NCI-H774 (cell line): ENCODE measurements around the gene BCL6.

ENCODE experiments used
- DNase-seq: peaks from one replicate; lab custom pipeline; 2025; lab: John Stamatoyannopoulos, UW

The BCL6 gene

DNA sequence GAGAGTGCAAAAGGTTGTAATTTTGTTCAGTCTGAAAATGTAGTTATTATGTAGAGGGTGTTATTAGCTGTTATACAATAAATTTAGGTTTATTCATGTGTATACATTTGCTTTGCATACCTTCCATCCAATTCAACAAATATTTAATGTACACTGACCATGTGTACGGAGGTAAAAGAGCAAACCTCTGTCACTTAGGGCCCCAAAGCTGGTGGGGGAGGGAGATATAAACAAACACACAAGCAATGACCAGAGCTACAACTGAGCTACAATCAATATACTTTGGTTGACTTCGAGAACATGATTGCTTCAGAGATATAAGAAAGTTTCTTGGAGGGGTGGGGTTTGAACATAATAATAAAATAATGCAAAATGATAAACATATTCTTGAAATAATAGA, 17.5 kb upstream of the BCL6 start:
- DNase-seq, result no peak

DNA sequence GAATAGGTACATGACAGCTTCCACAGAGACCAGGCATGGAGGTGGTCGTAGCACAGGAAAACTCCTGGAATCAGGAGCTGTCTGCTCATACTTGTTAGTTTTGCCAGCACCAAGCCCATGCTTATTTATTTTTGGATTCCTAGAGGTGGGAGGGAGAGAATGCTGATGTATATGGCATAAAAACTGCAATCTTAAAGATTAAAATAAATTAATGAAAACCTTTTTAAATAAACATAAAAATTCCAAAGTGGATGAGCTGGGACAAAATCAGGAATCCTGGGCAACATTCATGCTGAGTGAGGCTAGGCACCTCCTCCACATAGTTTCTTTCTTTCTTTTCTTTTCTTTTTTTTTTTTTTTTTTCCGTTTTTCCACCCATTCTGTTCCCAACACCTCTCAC, 14.3 kb upstream of the BCL6 start:
- no peak for DNase-seq

DNA sequence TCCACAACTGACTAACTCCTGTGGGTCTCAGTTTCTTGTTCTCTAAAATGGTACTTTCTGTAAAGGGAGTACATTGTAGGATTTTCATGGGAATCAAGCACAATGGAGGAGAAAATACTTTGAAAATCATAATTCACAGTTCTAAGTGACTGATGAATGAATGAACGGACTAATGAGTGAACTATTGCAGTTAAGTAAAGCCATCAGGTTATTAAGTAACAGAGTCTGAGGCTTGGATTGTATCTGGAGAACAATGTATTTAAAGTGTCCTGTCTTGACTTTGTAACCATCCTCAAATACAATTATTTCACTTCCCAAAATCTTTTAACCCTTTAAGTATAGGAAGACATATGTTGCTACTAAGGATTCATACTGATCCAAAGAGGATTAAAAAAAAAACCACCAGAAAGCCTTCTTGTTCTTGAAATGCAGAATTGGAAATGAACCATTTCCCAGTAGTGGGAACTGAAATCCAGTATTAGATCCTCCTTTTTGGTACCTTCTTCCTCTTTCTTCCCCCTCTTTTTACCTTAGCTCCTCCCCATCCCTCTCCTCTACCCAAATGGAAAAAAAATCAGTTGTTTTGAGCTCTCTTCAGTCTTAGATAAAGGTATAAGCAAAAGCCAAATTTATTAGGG, 13.2 kb upstream of the BCL6 start:
- DNase-seq, result no peak

DNA sequence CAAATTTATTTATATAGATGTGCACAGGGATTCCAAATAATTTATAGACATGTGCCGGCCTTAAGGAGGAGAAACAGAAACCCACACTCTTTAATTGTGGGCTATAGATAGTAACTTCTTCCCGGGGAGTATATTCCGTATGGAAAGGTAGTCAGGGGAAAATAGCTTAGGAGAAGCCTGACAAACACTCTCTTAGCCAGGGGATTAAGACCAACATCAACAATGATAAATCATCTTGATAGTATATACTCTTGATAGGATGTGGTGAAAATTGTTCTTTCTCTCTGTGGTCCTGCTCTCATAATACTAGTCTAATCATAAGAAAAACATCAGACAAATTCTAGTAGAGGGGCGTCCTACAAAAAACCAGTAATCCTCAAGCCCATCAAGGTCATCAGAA, 8.2 kb upstream of the BCL6 start:
- DNase-seq, result no peak

DNA sequence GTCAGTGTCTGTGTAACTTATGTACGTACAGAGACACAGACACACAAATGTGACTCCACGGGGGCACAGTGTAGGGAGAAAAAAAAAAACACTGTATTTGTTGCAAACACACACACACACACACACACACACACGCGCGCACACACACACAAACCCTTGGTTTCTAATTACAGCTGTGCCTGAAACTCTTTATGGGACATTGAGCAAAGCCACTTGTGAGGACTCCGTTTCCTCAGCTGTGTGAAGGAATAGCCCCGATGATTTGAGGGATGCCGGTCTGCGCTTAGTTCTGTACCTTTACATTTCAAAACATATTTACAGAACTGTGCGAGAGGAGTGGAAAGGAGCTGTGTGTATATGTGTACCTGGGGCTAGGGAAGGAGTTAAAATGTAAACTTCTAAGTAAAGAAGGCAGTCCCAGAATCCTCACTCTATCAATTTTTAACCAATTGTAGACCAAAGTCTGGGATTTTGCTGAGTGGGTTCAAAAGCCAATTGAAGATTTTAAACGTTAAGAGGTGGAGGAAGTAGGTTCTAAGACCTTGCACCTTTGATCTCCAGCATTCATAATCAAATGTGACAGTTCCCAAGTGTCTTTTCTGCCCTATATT, 5.3 kb upstream of the BCL6 start:
- DNase-seq, result peak; percentile 67

DNA sequence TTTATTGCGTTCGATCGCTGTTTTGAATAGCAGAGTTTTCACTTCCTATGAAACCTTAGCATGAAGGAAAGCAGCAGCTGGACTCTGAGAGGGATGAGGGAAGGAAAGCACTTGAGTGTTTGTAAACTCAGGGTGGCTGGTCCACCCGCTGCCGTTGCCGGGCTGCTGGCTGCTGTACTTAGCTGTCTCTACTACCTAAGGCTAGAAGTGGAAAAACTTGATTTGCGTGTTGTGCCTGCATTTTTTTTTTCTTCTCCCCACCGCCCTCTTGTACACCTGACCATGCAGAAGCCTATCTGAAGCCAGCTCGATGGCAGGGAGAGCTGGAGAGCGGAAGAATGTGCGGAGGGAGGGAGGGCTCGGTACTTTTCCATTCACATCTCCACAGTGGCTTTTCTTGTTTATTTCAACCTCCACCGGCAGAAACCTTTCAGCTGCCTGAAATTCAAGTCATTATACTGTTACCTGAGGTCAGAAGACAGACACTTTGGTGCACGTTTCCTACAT, 4.8 kb upstream of the BCL6 start:
- DNase-seq, result peak; percentile 89

DNA sequence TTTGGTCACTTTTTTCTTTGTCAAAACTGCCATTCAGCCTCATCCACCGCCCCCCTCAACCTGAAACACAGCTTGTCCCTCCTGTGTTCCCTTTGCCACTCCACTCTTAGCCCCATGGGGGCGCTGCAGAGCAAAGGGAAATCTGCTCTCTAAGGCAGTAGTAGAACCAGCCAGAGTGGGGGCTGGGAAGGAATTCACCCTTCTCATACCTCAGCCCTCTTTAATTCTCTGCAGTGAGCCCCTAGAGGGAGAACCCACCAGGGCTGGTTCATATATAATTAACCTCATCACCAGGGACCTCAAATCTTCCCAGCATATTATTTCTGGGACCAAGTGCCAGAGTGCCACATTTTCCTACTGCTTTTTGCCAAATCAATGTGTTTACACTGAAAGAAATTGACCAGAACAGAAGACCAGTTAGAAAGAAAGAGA, 2.8 kb upstream of the BCL6 start:
- peak; percentile 93 for DNase-seq

DNA sequence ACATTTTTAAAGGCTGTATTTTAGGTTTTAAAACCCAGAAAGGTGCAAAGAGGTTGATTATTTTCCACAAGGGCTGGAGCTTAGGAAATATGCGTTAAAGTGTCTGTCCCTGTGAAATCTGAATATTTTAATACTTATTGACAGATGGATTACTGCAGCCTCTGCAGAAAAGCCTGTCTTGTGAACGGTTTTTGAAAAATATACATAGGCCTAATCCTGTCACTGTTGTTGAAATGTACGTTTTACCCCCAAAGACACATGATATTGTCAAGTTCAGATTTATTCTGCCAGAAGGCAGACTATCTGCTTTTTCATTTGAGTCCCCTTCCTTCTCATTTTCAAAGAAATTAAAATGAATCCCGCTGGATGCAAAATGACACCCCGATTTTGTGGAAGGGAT, 2.2 kb upstream of the BCL6 start:
- no peak for DNase-seq

DNA sequence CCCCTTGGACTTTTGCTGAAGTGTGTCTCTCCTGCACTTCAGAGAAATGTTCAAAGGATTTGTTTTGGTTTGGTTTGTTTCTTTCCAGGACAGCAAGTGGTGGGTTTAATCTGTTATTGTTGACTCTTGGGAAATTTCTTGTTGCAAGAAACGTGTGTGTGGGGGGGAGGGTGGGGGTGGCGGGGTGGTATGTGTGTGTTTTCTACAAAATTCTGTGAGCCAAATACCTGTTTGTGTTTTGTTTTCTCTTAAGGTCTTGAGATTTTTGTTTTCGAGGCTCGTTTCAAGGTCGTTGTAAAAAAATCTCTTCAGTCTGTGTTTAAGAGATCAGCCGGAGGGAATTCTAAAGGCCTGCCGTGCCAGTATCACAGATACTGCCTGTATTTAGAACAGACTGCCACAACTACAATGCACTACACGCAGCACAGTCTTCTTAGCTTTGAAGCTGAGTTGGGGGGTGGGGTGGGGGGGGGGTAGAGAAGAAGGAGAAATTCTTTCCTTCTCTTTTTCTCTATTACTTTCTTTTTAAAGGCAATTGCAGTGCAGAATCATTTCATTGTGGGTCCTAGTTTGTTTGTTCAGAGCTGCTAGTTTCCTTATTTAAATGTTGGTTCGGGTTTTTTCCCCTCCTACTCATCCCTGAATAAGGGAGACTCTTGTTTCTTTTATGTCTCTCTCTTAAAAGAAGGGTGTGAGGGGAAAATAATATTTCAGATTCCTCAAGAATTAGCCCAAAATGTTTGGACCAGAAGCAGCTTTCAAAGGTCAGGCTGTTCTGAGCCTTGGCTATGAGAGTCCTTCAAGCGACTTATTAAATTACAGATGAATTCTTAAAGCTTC, 1.4 kb upstream of the BCL6 start:
- no peak for DNase-seq

DNA sequence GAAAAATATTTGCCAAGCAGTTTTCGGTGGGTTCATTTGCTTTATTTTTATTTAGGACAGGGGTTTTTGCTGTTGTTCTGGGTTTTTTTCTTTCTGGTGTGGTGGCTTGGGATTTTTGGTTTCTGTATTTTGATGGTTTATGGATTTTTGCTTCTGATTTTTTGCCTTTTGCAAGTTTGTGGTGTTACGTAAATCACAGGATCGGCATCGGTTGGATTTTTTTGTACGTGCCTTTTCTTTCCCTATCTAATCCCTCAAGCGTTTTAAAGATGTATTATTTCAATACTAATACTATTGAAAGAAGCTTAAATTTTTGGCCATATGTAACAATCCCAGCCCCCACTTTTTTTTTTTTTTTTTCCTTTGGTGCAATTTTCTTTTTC, 782 bp upstream of the BCL6 start:
- no peak for DNase-seq

DNA sequence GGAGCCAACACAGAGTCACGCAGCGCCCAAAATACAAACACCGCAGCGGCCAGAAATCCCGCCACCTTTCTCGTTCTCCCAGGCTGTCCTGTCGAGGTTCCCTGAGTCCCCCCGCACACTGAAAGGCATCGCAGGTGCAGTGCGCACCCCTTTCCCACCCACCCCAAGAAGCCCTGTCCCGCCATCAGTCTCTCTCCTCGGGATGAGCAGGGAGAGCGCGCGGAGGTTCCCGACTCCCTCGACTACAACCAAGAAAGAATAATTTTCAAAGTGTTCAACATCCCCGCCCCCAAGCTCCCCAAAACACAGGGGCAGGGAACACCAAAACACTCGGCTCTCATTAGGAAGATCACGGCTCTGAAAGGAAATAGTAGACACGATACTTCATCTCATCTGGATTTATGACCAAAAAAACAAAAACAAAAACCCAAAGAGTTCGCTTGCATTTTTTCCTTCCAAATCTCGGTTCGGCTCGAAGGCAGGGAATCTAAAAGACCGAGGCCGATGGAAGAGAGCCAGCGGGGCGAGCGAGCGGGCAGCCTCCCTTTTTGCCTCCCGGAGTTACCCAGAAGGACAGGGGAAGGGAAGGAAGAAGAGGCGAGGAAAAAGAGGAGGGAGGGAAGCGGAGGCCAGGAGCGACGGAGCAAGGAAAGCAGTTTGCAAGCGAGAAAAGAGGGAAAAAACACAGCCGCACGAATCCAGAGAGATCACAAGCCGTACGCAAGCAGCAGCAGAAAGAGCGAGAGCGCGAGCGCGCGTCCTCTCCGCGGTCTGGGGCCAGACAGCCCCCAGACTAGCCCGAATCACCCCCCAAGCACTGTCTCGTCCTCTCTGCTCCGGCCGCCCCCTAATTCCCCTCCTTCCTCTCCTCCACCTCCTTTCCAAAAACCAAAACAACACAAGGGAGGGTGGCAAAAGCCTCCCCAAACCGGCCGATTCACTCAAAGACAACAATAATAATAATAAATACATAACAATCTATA, 808 bp downstream of the BCL6 start:
- peak; percentile 50 for DNase-seq

DNA sequence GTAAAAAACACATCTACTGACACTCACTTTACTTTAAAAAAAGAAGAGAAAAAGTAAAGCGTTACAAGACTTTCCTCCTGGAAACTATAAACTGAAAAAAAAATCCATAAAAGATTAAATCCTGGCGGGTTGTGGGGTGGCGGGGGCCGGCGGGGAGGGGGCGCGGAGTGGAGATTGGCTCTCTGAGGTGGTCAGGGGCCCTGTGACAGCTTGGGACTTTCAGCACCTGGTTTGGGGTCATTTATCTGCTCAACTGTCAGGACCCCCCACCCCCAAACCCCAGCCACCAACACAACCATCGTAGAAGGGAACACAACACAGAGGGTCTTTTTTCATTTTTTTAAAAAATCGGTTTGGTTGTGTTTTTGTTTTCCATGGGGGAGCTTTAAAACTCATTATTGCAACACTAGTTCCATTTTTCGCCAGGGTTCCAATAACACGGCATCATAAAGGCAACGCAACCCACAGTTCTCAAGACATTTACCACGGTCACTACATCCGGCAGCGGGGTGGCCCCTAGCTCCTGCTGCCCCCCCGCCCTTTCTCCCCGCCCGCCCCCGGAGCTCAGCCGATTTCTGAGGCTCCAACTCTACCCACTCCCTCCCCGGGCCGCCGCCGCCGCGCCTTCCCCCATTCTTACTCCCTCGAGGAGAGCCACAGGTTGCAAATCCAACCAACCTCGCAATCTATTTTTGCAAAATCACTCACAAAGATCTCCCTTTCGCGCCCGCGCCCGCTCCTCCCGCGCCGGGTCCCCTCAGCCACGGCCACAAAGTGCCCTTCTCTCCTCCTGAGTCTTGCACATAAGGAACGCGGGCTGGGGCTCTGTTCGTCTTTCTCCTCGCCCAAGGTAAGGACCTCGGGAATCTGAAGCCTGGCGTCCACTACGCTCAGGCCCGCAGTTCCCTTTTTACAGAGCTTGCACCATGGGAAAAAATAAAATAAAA, 1.8 kb downstream of the BCL6 start:
- DNase-seq, result peak; percentile 33

DNA sequence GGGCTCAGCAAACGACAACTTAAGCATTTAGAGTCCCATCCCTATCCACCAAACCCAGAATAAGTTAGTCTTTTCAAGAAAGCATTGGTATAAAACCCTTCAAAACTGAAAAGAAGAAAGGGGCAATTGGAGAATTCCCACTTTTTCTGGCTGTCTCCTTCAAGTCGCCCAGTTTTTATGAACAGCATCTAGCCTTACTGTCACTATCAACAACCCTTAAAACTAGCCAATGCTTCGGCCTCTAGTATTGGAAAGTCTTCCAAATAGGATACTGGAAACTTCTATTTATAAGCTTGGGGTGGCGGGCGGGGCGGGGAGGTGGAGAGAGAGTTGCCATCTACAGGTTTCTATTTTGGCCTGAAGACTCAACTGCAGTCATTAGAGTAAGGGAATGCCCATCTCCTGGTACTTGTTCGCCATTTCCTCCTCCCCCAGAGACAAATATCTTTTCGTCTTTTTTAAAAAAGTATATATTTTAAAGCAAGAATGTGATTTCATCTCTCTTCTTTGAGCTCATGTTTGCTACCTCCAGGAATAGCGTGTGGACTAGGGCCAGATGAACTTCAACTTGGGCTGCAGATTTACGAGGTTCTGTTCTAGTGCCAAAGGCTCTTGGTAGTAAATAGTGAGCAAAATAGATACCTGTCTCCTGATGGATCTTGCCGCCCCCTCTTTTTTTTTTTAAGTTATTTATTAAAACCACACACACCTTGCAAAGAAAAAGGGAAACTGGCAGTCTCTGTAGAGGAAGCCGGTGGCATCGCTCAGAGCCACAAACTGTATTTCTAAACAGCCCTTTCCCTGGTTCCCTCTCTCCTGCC, 2.7 kb downstream of the BCL6 start:
- no peak for DNase-seq

DNA sequence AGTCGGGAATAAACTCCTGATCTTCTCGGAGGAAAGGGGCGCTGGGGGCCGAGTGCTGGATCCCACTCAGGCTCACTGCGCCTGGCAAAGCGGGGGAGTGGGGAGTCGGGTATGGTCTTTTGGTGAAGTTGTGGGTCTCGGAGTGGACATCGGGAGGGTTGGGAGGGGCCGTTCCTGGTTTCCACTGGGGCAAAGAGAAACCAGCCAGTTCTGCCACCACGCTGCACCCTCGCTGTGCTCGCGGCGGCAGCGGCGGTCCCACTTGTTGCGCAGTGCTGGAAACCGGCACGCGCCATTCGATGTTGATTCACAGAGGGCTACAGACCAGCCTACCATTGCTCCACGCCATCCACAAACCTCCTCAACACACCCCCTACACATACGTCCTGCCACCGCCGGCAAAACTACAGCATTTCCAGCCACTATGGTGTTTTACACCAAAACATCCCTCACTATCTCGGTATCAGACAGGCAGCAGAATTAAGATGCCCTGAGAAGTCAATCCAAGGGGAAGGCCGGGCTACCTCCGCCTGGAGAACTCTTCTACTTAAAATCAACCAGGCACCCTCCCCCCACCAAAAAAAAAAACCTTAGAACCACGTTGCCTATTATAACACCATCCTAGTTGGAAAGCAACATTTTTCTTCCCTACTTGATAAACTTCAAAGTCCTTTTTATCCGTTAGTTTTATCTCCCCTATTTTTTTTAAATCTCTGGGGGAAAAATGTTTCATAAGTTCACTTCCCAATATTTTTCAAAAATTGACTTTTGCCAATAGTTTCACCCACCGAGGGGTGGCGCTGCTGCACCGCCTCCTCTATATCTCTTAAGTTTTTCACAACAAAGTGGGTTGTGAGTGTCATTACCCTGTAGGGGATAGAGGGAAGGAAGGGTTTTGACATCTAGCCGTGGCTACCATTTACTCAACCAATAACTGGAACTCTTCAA, 3.6 kb downstream of the BCL6 start:
- peak; percentile 81 for DNase-seq

DNA sequence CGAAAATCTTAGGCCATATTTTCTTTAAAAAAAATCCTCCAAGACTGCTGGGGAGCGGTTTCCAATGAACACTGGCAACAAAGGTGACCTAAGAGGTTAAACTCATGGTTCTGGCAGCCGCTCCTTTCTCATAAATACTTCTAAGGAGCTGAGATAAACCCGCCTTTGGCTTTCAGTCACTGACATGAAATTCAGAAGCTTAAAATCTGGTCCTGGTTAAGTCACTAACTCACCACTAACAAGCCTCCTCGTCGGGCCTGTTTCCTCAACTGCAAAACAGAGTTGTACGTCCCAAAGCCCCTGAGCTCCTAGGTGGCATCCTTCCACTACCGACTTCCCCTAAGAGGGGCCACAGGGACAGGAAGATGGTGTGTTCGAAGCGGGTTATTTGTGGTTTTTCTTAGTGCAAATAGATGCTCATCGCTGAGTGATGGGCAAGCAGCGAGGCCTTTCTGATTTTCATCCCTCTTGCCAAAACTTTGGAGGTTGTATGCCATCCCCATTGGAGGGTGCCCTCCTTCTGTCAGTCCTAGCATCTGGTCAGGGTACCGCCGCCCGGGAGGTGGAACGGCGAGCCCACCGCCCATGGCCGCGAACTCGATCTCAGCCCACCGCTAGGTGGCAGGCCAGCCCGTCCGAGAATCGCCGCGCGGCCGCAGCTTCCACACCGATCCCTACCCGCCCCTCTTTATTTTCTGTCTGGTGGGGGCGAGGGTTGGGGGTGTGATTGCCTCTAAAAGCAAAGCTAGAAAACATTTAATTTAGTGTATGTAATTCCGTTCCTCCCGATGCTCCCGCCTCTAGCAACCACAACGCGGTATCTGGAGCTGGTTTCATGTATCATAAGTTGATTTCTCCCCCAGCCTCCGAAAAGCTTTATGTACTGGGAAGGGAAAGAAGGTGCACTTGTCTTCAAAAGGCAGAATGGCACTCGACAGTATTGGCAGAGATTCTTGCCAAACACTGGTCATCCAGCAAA, 4.6 kb downstream of the BCL6 start:
- DNase-seq, result peak; percentile 67

DNA sequence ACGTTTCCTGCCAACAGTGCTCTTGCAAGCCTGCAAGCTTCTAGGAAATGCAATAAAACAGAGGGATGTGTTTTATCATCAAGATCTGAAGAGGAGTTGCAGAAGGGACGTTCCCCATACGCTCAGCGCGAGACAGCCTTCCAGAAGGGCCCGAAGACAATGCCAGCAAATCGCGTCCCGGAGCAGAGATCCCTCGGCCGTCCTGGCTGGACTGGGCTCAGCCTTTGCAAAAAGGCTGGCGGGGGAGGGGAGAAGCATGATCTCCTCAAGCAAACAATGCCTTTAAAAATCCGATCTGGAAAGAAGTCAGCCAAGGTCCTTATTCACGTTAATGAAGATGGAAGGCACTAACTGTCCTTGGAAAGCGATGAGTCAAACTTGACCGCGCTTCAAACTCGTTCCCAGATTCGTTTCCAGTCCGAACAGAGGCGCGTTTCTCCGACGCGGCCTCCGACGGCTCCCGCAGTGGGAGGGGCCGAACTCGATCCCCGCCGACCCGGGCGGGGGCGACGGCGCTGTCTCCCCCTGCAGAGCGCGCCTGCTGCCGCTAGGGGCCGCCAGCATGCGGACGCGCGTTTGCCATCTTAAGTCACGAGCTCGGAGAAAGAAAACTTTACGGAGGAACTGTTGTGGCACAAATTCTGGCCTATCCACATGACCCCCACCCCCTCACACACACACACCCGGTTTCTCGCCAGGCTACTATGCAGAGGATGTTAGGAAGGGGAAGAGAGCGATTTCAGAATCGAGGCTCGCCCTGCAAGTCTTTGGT, 5.5 kb downstream of the BCL6 start:
- DNase-seq, result peak; percentile 83
